ENCODE data around the gene TRABD2A. TPM values are rescaled to one million over a fixed set of nuclear protein-coding genes. Genes with fewer than 3 reads are reported as not detected.
A peak's percentile ranks its signal among the peaks of the same experiment; 100 is the strongest.

Gene TRABD2A
- total RNA-seq, 1 experiment from 2014 or later: 4.6 TPM

- peaks cover 5 to 24% of the 10 kb centered on the region in 2 experiments; a peak in 3 of 4 replicates for H3K4me1 ChIP-seq (ENCODE audit: control insufficient read depth in 1 of 2, insufficient read depth in 2 of 2, low read length in 2 of 2)
- peak overlapping the region; percentile 85 for H2AFZ ChIP-seq (ENCODE audit: low read depth, low read length, poor library complexity, severe bottlenecking)
- TF ChIP-seq CTCF (IDR thresholded peaks at IDR 0.05 in 2 of 3, conservative IDR thresholded peaks at IDR 0.05 in 1 of 3; ENCODE audit: borderline replicate concordance in 1 of 3, insufficient read depth in 1 of 3, low read depth in 2 of 3, low read length in 2 of 3) (no peak), ATF3 (IDR thresholded peaks at IDR 0.05) (no peak), FOSL1 (IDR thresholded peaks at IDR 0.05; ENCODE audit: low read depth) (no peak), YY1 (IDR thresholded peaks at IDR 0.05; ENCODE audit: extremely low read depth, insufficient replicate concordance, low read depth, low read length) (no peak), POLR2A (IDR thresholded peaks at IDR 0.05; ENCODE audit: borderline replicate concordance, extremely low read depth, insufficient read depth, insufficient read length) (no peak), EZH2 (IDR thresholded peaks at IDR 0.05) (no peak), TCF7L2 (IDR thresholded peaks at IDR 0.05; ENCODE audit: borderline replicate concordance, extremely low read depth, insufficient read depth, insufficient read length) (no peak), ZBTB33 (IDR thresholded peaks at IDR 0.05; ENCODE audit: extremely low read depth, insufficient replicate concordance, low read length) (no peak), EGR1 (IDR thresholded peaks at IDR 0.05; ENCODE audit: low read depth) (no peak)
- no peaks in the 10 kb centered on the region for H4K20me1 ChIP-seq (ENCODE audit: insufficient read depth)
- H3K27me3 ChIP-seq (ENCODE audit: insufficient read depth, low read length): no peaks in the 10 kb centered on the region; the same call in 1 of the 2 replicates
- ChIA-PET POLR2A (interaction anchor here (0.9 to 1.7 kb wide), 4 partner anchors 18 to 44 kb away, joined by 3 to 7 read pairs (median 5); partner anchors contain the start of gene TMSB10), CTCF (interaction anchor here (0.7 to 2.0 kb wide), 15 partner anchors 9 to 389 kb away, joined by 3 to 18 read pairs (median 4); no protein-coding TSS in a partner anchor), RAD21 (ENCODE audit: low non-redundant PET in 1 of 2, low total read pairs in 2 of 2, uncharacterized antibody in 2 of 2, unreplicated experiment in 2 of 2) (no interaction called here)
- no peaks in the 10 kb centered on the region for H3K36me3 ChIP-seq (ENCODE audit: control insufficient read depth in 1 of 2, insufficient read depth in 2 of 2, low read length in 2 of 2)
- DNase-seq (ENCODE audit: low read depth, low spot score) (no peak), ATAC-seq (peak; percentile 37)
- intact Hi-C loops (cut with micrococcal nuclease): loop anchor here (1.0 kb wide), 2 partner anchors 43 to 387 kb away; no protein-coding TSS in a partner anchor
- no peaks in the 10 kb centered on the region for H3K9me3 ChIP-seq (ENCODE audit: control insufficient read depth in 1 of 2, insufficient read depth in 1 of 2, low read depth in 1 of 2, low read length in 2 of 2)
- no peaks in the 10 kb centered on the region for H3K9me2 ChIP-seq (ENCODE audit: insufficient read depth)
- H3K4me2 ChIP-seq (ENCODE audit: low read length): peak overlapping the region; percentile 82
- no peaks in the 10 kb centered on the region for H3K79me2 ChIP-seq (ENCODE audit: insufficient read depth, low read length)
- no TSS peak for BruUV-seq (replicated peaks)
- peak overlapping the region; percentile 57; the same call in 1 of the 2 replicates for H3K9ac ChIP-seq (ENCODE audit: low read length)
- H3K4me3 ChIP-seq (replicated peaks in 1 of 2; ENCODE audit: low read depth in 1 of 2, low read length in 2 of 2): peak overlapping the region; percentile 51 to 63
- H3K27ac ChIP-seq (ENCODE audit: low read depth, low read length): no peak overlapping the region
Measured at GRCh38 chr2:84882414-84882738, 1.5 kb upstream of the TRABD2A start.
